Measurements from ENCODE around the gene LAMP5.

DNA sequence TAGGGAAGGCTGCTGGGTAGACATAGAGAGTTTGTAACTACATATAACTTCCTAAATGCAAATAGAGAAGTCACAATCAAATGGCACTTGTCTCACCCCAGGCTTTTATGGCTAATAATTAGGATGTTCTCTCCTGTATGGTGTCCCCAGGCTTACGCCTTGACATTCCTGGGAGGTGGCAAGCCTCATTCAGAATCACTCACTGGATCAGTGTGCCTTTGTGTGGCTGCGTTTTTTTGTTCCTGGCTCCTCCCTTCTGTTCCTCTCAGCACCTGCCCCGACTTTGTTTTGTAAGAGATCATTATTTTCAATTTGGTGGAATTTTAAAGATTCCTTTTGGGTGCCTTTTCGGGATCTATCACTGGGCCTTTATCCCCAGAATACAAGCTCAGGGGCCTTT is 5.7 kb downstream of the LAMP5 start:
- TF ChIP-seq, protein P1, sequence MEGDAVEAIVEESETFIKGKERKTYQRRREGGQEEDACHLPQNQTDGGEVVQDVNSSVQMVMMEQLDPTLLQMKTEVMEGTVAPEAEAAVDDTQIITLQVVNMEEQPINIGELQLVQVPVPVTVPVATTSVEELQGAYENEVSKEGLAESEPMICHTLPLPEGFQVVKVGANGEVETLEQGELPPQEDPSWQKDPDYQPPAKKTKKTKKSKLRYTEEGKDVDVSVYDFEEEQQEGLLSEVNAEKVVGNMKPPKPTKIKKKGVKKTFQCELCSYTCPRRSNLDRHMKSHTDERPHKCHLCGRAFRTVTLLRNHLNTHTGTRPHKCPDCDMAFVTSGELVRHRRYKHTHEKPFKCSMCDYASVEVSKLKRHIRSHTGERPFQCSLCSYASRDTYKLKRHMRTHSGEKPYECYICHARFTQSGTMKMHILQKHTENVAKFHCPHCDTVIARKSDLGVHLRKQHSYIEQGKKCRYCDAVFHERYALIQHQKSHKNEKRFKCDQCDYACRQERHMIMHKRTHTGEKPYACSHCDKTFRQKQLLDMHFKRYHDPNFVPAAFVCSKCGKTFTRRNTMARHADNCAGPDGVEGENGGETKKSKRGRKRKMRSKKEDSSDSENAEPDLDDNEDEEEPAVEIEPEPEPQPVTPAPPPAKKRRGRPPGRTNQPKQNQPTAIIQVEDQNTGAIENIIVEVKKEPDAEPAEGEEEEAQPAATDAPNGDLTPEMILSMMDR (IDR thresholded peaks at IDR 0.05) = no peak
- no peak for TF ChIP-seq ZFX (IDR thresholded peaks at IDR 0.05; ENCODE audit: borderline replicate concordance)

Data from 22Rv1 (cell line).